WTC11 (cell line): ENCODE data around the gene NRXN2. TPM values are rescaled to one million over a fixed set of nuclear protein-coding genes. Genes with fewer than 3 reads are reported as not detected.

Experiments used
- ATAC-seq: fragments of 200-7000 bp; cut with Tn5 transposase; 2 replicates; pipeline ENCODE4 v1.10.0; 2021; ENCODE audit warnings: mild to moderate bottlenecking, moderate library complexity
- CTCF ChIA-PET: fragments of 300-600 bp; sonication (Branson Sonifier 250); formaldehyde crosslinking; loops from one replicate; lab custom pipeline; 2021; ENCODE audit warnings: antibody characterized with exemption; lab: Charles Lee
- POLR2A ChIA-PET: fragments of 350-600 bp; sonication (Branson Sonifier 250); formaldehyde crosslinking; loops from one replicate; lab custom pipeline; 2021; ENCODE audit warnings: antibody characterized with exemption; lab: Charles Lee
- DNase-seq: peaks from one replicate; pipeline ENCODE4 v3.0.0; 2021; ENCODE audit warnings: low spot score
- H3K27ac Mint-ChIP-seq: 2 replicates; pipeline ENCODE4 v1.8.0; 2021; ENCODE audit warnings: mixed read lengths
- H3K27me3 Mint-ChIP-seq: 2 replicates; pipeline ENCODE4 v1.8.0; 2021; ENCODE audit warnings: low read depth, mild to moderate bottlenecking, moderate library complexity, mixed read lengths
- H3K36me3 Mint-ChIP-seq: 2 replicates; pipeline ENCODE4 v1.8.0; 2021; ENCODE audit warnings: mixed read lengths
- H3K4me1 Mint-ChIP-seq: 2 replicates; pipeline ENCODE4 v1.8.0; 2022; ENCODE audit warnings: mixed read lengths
- H3K4me3 Mint-ChIP-seq: 2 replicates; pipeline ENCODE4 v1.8.0; 2021; ENCODE audit warnings: mild to moderate bottlenecking, moderate library complexity, mixed read lengths
- H3K9me3 Mint-ChIP-seq: 2 replicates; pipeline ENCODE4 v1.8.0; 2021; ENCODE audit warnings: mixed read lengths
- ATF1 ChIP-seq: sonication (generic); formaldehyde crosslinking; IDR thresholded peaks from 2 replicates; pipeline ENCODE4 v1.8.1; 2023; ENCODE audit warnings: mild to moderate bottlenecking, moderate library complexity, missing genetic modification reagents
- ATF2 ChIP-seq: sonication (generic); formaldehyde crosslinking; IDR thresholded peaks from 2 replicates; pipeline ENCODE4 v1.8.1; 2022; ENCODE audit warnings: low read depth, missing genetic modification reagents, borderline replicate concordance
- JAZF1 ChIP-seq: fragments of 250-450 bp; sonication (Bioruptor Pico); IDR thresholded peaks from 2 replicates; pipeline ENCODE4 v1.9.0; 2021; ENCODE audit warnings: moderate library complexity, mild to moderate bottlenecking, inconsistent platforms
- PRDM15 ChIP-seq: sonication (generic); formaldehyde crosslinking; IDR thresholded peaks from 2 replicates; pipeline ENCODE4 v1.8.0; 2022; ENCODE audit warnings: missing genetic modification reagents
- TP53 ChIP-seq: sonication (generic); formaldehyde crosslinking; IDR thresholded peaks from 2 replicates; pipeline ENCODE4 v1.8.1; 2023; ENCODE audit warnings: mild to moderate bottlenecking, missing genetic modification reagents
- ZNF232 ChIP-seq: sonication (generic); formaldehyde crosslinking; IDR thresholded peaks from 2 replicates; pipeline ENCODE4 v1.8.0; 2022; ENCODE audit warnings: mild to moderate bottlenecking, missing genetic modification reagents
- ZSCAN18 ChIP-seq: fragments of 250-450 bp; sonication (Bioruptor Pico); IDR thresholded peaks from 2 replicates; pipeline ENCODE4 v2.1.2; 2022; ENCODE audit warnings: mild to moderate bottlenecking, moderate library complexity
- total RNA-seq: library from RNA; stranded (reverse); gene quantifications from 3 replicates; pipeline ENCODE4 v1.2.3, GENCODE V29; 2021
- TF ChIP-seq, protein P1 (sequence below): sonication (generic); formaldehyde crosslinking; IDR thresholded peaks from 2 replicates; pipeline ENCODE4 v1.8.1; 2023; ENCODE audit warnings: mild to moderate bottlenecking, missing genetic modification reagents
- TF ChIP-seq, protein P2 (sequence below): fragments of 200-600 bp; IDR thresholded peaks from 2 replicates; pipeline ENCODE4 v1.8.0; 2022; ENCODE audit warnings: antibody characterized with exemption
- TF ChIP-seq, protein P3 (sequence below): fragments of 250-450 bp; sonication (Bioruptor Pico); IDR thresholded peaks from 2 replicates; pipeline ENCODE4 v1.9.0; 2021; ENCODE audit warnings: mild to moderate bottlenecking
- TF ChIP-seq, protein P4 (sequence below): sonication (generic); formaldehyde crosslinking; IDR thresholded peaks from 2 replicates; pipeline ENCODE4 v1.8.0; 2023; ENCODE audit warnings: missing genetic modification reagents
- TF ChIP-seq, protein P5 (sequence below): sonication (generic); formaldehyde crosslinking; IDR thresholded peaks from 2 replicates; pipeline ENCODE4 v1.8.1; 2023; ENCODE audit warnings: mild to moderate bottlenecking, missing genetic modification reagents, moderate library complexity

Gene NRXN2
- total RNA-seq, 1 experiment from 2014 or later = 8.6 TPM

GRCh38 chr11:64751136-64751535 lies 28.1 kb upstream of the NRXN2 start (continued):
- no peak for TF ChIP-seq ATF2 (CRISPR knock-in tag)
- TF ChIP-seq, protein P1, sequence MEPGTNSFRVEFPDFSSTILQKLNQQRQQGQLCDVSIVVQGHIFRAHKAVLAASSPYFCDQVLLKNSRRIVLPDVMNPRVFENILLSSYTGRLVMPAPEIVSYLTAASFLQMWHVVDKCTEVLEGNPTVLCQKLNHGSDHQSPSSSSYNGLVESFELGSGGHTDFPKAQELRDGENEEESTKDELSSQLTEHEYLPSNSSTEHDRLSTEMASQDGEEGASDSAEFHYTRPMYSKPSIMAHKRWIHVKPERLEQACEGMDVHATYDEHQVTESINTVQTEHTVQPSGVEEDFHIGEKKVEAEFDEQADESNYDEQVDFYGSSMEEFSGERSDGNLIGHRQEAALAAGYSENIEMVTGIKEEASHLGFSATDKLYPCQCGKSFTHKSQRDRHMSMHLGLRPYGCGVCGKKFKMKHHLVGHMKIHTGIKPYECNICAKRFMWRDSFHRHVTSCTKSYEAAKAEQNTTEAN = no peak
- TF ChIP-seq ZSCAN18 (CRISPR knock-in tag) = no peak
- TF ChIP-seq PRDM15 = no peak
- TF ChIP-seq, protein P2, sequence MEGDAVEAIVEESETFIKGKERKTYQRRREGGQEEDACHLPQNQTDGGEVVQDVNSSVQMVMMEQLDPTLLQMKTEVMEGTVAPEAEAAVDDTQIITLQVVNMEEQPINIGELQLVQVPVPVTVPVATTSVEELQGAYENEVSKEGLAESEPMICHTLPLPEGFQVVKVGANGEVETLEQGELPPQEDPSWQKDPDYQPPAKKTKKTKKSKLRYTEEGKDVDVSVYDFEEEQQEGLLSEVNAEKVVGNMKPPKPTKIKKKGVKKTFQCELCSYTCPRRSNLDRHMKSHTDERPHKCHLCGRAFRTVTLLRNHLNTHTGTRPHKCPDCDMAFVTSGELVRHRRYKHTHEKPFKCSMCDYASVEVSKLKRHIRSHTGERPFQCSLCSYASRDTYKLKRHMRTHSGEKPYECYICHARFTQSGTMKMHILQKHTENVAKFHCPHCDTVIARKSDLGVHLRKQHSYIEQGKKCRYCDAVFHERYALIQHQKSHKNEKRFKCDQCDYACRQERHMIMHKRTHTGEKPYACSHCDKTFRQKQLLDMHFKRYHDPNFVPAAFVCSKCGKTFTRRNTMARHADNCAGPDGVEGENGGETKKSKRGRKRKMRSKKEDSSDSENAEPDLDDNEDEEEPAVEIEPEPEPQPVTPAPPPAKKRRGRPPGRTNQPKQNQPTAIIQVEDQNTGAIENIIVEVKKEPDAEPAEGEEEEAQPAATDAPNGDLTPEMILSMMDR = no peak
- TF ChIP-seq, protein P3, sequence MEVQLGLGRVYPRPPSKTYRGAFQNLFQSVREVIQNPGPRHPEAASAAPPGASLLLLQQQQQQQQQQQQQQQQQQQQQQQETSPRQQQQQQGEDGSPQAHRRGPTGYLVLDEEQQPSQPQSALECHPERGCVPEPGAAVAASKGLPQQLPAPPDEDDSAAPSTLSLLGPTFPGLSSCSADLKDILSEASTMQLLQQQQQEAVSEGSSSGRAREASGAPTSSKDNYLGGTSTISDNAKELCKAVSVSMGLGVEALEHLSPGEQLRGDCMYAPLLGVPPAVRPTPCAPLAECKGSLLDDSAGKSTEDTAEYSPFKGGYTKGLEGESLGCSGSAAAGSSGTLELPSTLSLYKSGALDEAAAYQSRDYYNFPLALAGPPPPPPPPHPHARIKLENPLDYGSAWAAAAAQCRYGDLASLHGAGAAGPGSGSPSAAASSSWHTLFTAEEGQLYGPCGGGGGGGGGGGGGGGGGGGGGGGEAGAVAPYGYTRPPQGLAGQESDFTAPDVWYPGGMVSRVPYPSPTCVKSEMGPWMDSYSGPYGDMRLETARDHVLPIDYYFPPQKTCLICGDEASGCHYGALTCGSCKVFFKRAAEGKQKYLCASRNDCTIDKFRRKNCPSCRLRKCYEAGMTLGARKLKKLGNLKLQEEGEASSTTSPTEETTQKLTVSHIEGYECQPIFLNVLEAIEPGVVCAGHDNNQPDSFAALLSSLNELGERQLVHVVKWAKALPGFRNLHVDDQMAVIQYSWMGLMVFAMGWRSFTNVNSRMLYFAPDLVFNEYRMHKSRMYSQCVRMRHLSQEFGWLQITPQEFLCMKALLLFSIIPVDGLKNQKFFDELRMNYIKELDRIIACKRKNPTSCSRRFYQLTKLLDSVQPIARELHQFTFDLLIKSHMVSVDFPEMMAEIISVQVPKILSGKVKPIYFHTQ = no peak
- TF ChIP-seq JAZF1 (CRISPR knock-in tag) = no peak
- TF ChIP-seq, protein P4, sequence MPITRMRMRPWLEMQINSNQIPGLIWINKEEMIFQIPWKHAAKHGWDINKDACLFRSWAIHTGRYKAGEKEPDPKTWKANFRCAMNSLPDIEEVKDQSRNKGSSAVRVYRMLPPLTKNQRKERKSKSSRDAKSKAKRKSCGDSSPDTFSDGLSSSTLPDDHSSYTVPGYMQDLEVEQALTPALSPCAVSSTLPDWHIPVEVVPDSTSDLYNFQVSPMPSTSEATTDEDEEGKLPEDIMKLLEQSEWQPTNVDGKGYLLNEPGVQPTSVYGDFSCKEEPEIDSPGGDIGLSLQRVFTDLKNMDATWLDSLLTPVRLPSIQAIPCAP (CRISPR knock-in tag) = no peak
- TF ChIP-seq TP53 (CRISPR knock-in tag) = no peak

DNA sequence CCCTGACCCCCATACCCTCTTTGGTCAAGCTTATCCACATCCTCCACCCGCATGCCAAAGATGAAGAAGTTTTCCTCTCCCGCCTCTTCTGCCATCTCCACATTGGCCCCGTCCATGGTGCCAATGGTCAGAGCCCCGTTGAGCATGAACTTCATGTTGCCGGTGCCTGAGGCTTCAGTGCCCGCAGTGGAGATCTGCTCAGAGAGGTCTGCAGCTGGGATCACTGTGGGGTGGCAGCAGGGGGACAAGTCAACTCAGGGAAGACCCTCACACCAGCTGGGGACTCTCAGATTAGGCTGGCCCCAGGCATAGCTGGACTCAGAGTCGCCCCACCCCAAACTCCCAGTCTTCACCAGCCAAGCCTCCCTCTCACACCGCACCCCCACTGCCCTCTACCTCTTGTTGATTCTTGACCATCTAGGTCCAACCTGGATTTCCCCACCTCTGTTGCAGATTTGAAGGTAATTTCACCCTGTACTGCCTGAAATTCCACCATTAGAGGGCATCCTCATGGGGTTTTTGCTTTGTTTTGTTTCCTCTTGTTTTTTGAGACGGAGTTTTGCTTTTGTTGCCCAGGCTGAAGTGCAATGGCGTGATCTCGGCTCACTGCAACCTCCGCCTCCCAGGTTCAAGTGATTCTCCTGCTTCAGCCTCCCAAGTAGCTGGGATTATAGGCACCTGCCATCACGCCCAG lies 27.5 kb upstream of the NRXN2 start:
- Mint-ChIP-seq H3K9me3 (no peaks in the 10 kb centered on the region), H3K4me1 (peaks cover 17% of the 10 kb centered on the region), H3K27me3 (peaks cover 2% of the 10 kb centered on the region; the same call in 1 of the 2 replicates), H3K36me3 (no peaks in the 10 kb centered on the region), H3K27ac (peak overlapping the region; percentile 66; the same call in 1 of the 2 replicates), H3K4me3 (no peak overlapping the region)
- ChIA-PET CTCF (interaction anchor here (1.5 kb wide), 1 partner anchor 10 kb away, joined by 3 read pairs; the partner anchor contains the start of gene PYGM), POLR2A (no interaction called here)
- DNase-seq (no peak), ATAC-seq (no peak)
- TF ChIP-seq ZNF232 (no peak), ATF1 (CRISPR knock-in tag) (no peak)
- TF ChIP-seq, protein P5, sequence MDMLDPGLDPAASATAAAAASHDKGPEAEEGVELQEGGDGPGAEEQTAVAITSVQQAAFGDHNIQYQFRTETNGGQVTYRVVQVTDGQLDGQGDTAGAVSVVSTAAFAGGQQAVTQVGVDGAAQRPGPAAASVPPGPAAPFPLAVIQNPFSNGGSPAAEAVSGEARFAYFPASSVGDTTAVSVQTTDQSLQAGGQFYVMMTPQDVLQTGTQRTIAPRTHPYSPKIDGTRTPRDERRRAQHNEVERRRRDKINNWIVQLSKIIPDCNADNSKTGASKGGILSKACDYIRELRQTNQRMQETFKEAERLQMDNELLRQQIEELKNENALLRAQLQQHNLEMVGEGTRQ (CRISPR knock-in tag) = no peak
- TF ChIP-seq, all 79 proteins: peak for 0
